Measurements from ENCODE around the gene PEX5. TPM values are rescaled to one million over a fixed set of nuclear protein-coding genes. Genes with fewer than 3 reads are reported as not detected.
A peak's percentile ranks its signal among the peaks of the same experiment; 100 is the strongest.
"Not testable (repeated sequence)": the region's sequence is repeated elsewhere in the genome, so short reads cannot be mapped to it uniquely, and the experiment has no call there.

The PEX5 gene
- total and polyA plus RNA-seq, 4 donors = 19.8 to 59.8 (median 43.4) TPM

DNA sequence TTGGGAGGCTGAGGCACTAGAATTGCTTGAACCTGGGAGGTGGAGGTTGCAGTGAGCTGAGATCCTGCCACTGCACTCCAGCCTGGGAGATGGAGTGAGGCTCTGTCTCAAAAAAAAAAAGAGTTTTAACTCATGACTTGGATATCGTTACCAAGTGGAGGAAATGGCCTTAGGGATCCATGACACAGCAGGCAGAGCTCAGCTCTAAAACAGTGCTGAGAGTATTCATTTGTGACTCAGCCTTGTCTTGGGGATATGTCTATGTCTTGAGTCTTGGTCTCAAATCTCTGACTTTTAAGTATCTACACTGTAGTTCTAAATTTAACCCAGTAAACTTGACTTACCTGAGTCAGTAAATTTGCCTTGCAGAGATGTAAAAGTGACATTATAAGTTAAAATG lies 8.8 kb upstream of the PEX5 start:
- no peak for ATAC-seq (ENCODE audit: insufficient read depth, low FRiP score)
- Histone ChIP-seq H3K9me3 (ENCODE audit: control insufficient read depth in 4 of 4, insufficient read depth in 3 of 4, low read length in 3 of 4) (peaks cover 0 to 3% (median 0%) of the 10 kb centered on the region in 4 donors), H3K36me3 (ENCODE audit: control insufficient read depth in 4 of 4, insufficient read depth in 4 of 4, low read length in 4 of 4) (no peaks in the 10 kb centered on the region), H3K9ac (ENCODE audit: insufficient read depth in 1 of 2, low read length in 2 of 2) (no peak overlapping the region), H3K27ac (ENCODE audit: low read depth in 1 of 2, low read length in 1 of 2) (no peak overlapping the region), H3K4me3 (no peak overlapping the region), H3K27me3 (ENCODE audit: control insufficient read depth in 3 of 3, insufficient read depth in 3 of 3, low read length in 2 of 3) (no peaks in the 10 kb centered on the region), H3K4me1 (ENCODE audit: control insufficient read depth in 5 of 5, insufficient read depth in 5 of 5, low read length in 5 of 5) (no peaks in the 10 kb centered on the region)
- no peak for TF ChIP-seq CTCF (IDR thresholded peaks at IDR 0.05; ENCODE audit: control extremely low read depth, extremely low read depth)
- no peak for DNase-seq
- WGBS, 2 donors = 68 to 96% methylated on average over 1 of the region's 1 CpG

DNA sequence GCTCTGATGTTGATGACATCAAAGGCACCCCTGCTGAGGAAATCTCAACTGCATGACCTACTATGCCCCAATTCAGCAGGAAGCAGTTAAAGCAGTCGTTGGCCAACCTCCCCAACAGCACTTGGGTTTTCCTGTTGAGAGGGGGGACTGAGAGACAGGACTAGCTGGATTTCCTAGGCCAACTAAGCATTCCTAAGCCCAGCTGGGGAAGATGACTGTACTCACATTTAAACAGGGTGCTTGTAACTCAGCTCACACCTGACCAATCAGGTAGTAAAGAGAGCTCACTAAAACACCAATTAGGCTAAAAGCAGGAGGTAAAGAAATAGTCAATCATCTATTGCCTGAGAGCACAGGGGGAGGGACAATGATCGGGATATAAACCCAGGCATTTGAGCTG lies 3.4 kb upstream of the PEX5 start:
- DNase-seq; ATAC-seq (ENCODE audit: insufficient read depth, low FRiP score); H3K9ac ChIP-seq (ENCODE audit: insufficient read depth in 1 of 2, low read length in 2 of 2); H3K27ac ChIP-seq (ENCODE audit: low read depth in 1 of 2, low read length in 1 of 2); H3K27me3 ChIP-seq (ENCODE audit: control insufficient read depth in 3 of 3, insufficient read depth in 3 of 3, low read length in 2 of 3); H3K9me3 ChIP-seq (ENCODE audit: control insufficient read depth in 4 of 4, insufficient read depth in 3 of 4, low read length in 3 of 4); H3K36me3 ChIP-seq (ENCODE audit: control insufficient read depth in 4 of 4, insufficient read depth in 4 of 4, low read length in 4 of 4); H3K4me3 ChIP-seq: not testable (repeated sequence)
- 39 to 50% methylated on average over 2 of the region's 2 CpGs for WGBS, 2 donors
- H3K4me1 ChIP-seq (ENCODE audit: control insufficient read depth in 5 of 5, insufficient read depth in 5 of 5, low read length in 5 of 5) = peaks cover 5 to 23% (median 9%) of the 10 kb centered on the region in 5 donors

DNA sequence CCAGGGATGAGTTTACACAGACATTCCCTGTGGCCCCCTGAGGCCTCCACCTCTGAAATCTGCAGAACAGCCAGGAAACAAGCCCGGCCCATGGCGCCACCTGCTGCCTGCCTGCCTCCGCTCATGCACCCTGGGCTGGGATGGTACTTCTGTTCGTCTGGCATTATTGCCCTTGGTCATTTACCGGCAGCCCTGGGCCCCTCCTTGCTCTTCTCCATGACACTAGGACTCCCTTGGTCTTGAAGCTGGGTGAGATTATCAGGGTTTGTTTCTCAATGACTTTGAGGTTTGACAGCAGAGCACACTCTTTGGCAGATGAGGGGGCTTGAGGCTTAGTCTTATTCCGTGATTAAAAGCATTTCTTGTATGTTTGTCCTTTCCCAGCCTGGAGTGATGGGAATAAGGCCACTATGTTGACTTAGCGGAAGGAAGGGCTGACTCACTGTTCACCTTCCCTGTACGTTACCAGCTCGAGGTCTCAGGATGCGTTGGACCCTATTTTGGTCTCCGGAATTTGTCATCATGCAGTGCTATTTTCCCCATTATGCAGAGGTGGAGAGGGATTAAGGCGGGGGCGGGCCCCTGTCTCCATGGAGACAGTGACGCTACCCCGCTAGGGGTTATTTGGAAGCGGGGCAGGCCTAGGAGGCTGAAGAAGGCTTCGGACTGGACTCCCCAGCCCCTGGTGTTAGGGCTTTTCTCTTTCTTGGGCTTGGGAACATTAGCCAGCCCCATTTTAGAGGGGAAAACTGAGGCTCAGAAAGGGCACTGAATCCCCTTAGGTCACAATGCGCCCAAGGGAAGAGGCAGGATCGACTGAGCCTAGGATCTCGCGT lies 706 bp upstream of the PEX5 start:
- Histone ChIP-seq H3K9me3 (ENCODE audit: control insufficient read depth in 4 of 4, insufficient read depth in 3 of 4, low read length in 3 of 4) (no peaks in the 10 kb centered on the region), H3K9ac (ENCODE audit: insufficient read depth in 1 of 2, low read length in 2 of 2) (peak overlapping the region; percentile 76 to 91), H3K36me3 (ENCODE audit: control insufficient read depth in 4 of 4, insufficient read depth in 4 of 4, low read length in 4 of 4) (peaks cover 0 to 10% (median 6%) of the 10 kb centered on the region in 4 donors), H3K27me3 (ENCODE audit: control insufficient read depth in 3 of 3, insufficient read depth in 3 of 3, low read length in 2 of 3) (no peaks in the 10 kb centered on the region), H3K27ac (ENCODE audit: low read depth in 1 of 2, low read length in 1 of 2) (peak overlapping the region; percentile 93 to 95), H3K4me3 (peak overlapping the region; percentile 45), H3K4me1 (ENCODE audit: control insufficient read depth in 5 of 5, insufficient read depth in 5 of 5, low read length in 5 of 5) (peaks cover 7 to 26% (median 10%) of the 10 kb centered on the region in 5 donors)
- peak; percentile 57 to 66 (median 64) for DNase-seq
- ATAC-seq (ENCODE audit: insufficient read depth, low FRiP score) = peak; percentile 49
- TF ChIP-seq CTCF (IDR thresholded peaks at IDR 0.05; ENCODE audit: control extremely low read depth, extremely low read depth) = peak; percentile 40
- WGBS, 2 donors = 2% methylated on average over 21 of the region's 21 CpGs

GRCh38 chr12:7190268-7191055 lies 976 bp downstream of the PEX5 start:
- DNase-seq = peak; percentile 3 to 34 (median 30)
- H3K4me3 ChIP-seq = peak overlapping the region; percentile 84
- peak overlapping the region; percentile 77 to 83 for H3K27ac ChIP-seq (ENCODE audit: low read depth in 1 of 2, low read length in 1 of 2)
- WGBS, 2 donors = 33 to 41% methylated on average over 17 of the region's 17 CpGs
- no peaks in the 10 kb centered on the region for H3K27me3 ChIP-seq (ENCODE audit: control insufficient read depth in 3 of 3, insufficient read depth in 3 of 3, low read length in 2 of 3)
- no peaks in the 10 kb centered on the region for H3K9me3 ChIP-seq (ENCODE audit: control insufficient read depth in 4 of 4, insufficient read depth in 3 of 4, low read length in 3 of 4)
- TF ChIP-seq CTCF (IDR thresholded peaks at IDR 0.05; ENCODE audit: control extremely low read depth, extremely low read depth) = no peak
- peaks cover 0 to 16% (median 7%) of the 10 kb centered on the region in 4 donors for H3K36me3 ChIP-seq (ENCODE audit: control insufficient read depth in 4 of 4, insufficient read depth in 4 of 4, low read length in 4 of 4)
- peak overlapping the region in 1 of 2 donors; percentile 64 for H3K9ac ChIP-seq (ENCODE audit: insufficient read depth in 1 of 2, low read length in 2 of 2)
- H3K4me1 ChIP-seq (ENCODE audit: control insufficient read depth in 5 of 5, insufficient read depth in 5 of 5, low read length in 5 of 5) = peaks cover 7 to 26% (median 10%) of the 10 kb centered on the region in 5 donors
- no peak for ATAC-seq (ENCODE audit: insufficient read depth, low FRiP score)

Measured in lung (tissue), 12 donors.